Smooth muscle cell (in vitro differentiated cells): ENCODE results near the gene NTM. TPM values are rescaled to one million over a fixed set of nuclear protein-coding genes. Genes with fewer than 3 reads are reported as not detected.

Source experiments
- DNase-seq: peaks from one replicate; lab custom pipeline; 2025; ENCODE audit not compliant: unreplicated experiment; lab: John Stamatoyannopoulos, UW
- H2AFZ ChIP-seq: fragments of 200-600 bp; sonication (generic); 2 replicates; pipeline ENCODE4 v1.6.0; 2016; ENCODE audit warnings: antibody characterized with exemption, low read depth, mild to moderate bottlenecking
- H3F3A ChIP-seq: fragments of 200-600 bp; sonication (generic); 2 replicates; pipeline ENCODE4 v1.6.0; 2017; ENCODE audit warnings: antibody characterized with exemption, low read depth
- H3K27ac ChIP-seq: fragments of 200-600 bp; sonication (generic); 2 replicates; pipeline ENCODE4 v1.5.1; 2016; ENCODE audit warnings: low read depth, mild to moderate bottlenecking
- H3K27me3 ChIP-seq: fragments of 200-600 bp; sonication (generic); 2 replicates; pipeline ENCODE4 v1.6.1; 2016; ENCODE audit warnings: low read depth, mild to moderate bottlenecking
- H3K36me3 ChIP-seq: fragments of 200-600 bp; sonication (generic); 2 replicates; pipeline ENCODE4 v1.5.1; 2016; ENCODE audit warnings: low read depth
- H3K4me1 ChIP-seq: fragments of 200-600 bp; sonication (generic); 2 replicates; pipeline ENCODE4 v1.5.1; 2016; ENCODE audit warnings: low read depth
- H3K4me2 ChIP-seq: fragments of 200-600 bp; sonication (generic); 2 replicates; pipeline ENCODE4 v1.6.0; 2016; ENCODE audit warnings: mild to moderate bottlenecking
- H3K4me3 ChIP-seq: fragments of 200-600 bp; sonication (generic); 2 replicates; pipeline ENCODE4 v1.5.1; 2016; ENCODE audit warnings: mild to moderate bottlenecking
- H3K79me2 ChIP-seq: fragments of 200-600 bp; sonication (generic); 2 replicates; pipeline ENCODE4 v1.6.0; 2016; ENCODE audit warnings: low read depth, mild to moderate bottlenecking
- H3K9ac ChIP-seq: fragments of 200-600 bp; sonication (generic); 2 replicates; pipeline ENCODE4 v1.6.0; 2016; ENCODE audit warnings: low read depth
- H3K9me3 ChIP-seq: fragments of 200-600 bp; sonication (generic); replicated peaks from 2 replicates; pipeline ENCODE4 v1.5.1; 2016; ENCODE audit warnings: low read depth
- H4K20me1 ChIP-seq: fragments of 200-600 bp; sonication (generic); 2 replicates; pipeline ENCODE4 v1.6.0; 2016; ENCODE audit warnings: low read depth
- CTCF ChIP-seq: fragments of 200-600 bp; sonication (generic); IDR thresholded peaks from 2 replicates; pipeline ENCODE4 v1.5.1; 2017; ENCODE audit warnings: borderline replicate concordance, mild to moderate bottlenecking, antibody characterized with exemption; ENCODE audit not compliant: insufficient read depth, poor library complexity, severe bottlenecking
- WGBS: methylation state at CpG from one replicate; pipeline ENCODE4 v1.1.7; 2016; ENCODE audit warnings: low lambda C conversion rate; 5-methylcytosine and 5-hydroxymethylcytosine counted together
- polyA plus RNA-seq: library from polyadenylated mRNA; unstranded; fragments of >200 nt; fragmentation: Nextera tagmentation; extraction: Ambion mirVana; gene quantifications from 2 replicates; pipeline ENCODE4 v1.2.1, GENCODE V29; 2016
- total RNA-seq: library from RNA; depleted of rRNA; stranded (reverse); fragments of >200 nt; gene quantifications from 2 replicates; pipeline ENCODE4 v1.2.3, GENCODE V29; 2014

The NTM gene
- total and polyA plus RNA-seq, 2 experiments from 2014 or later = 68.9 to 123 TPM

GRCh38 chr11:132056689-132057088 lies 686.3 kb downstream of the NTM start:
- H3K4me3 ChIP-seq = no peak overlapping the region
- H3K27ac ChIP-seq = peak overlapping the region; percentile 95
- H3F3A ChIP-seq = peaks cover 14% of the 10 kb centered on the region
- no peak for DNase-seq
- H3K4me2 ChIP-seq = peak overlapping the region; percentile 62
- no peaks in the 10 kb centered on the region for H3K27me3 ChIP-seq
- no peaks in the 10 kb centered on the region for H3K36me3 ChIP-seq
- peak overlapping the region; percentile 39 for H3K9ac ChIP-seq
- TF ChIP-seq CTCF = no peak
- peaks cover 15% of the 10 kb centered on the region for H3K4me1 ChIP-seq
- WGBS = 21% methylated on average over 6 of the region's 6 CpGs
- no peaks in the 10 kb centered on the region for H4K20me1 ChIP-seq
- no peaks in the 10 kb centered on the region for H3K9me3 ChIP-seq
- no peaks in the 10 kb centered on the region for H3K79me2 ChIP-seq
- no peak overlapping the region for H2AFZ ChIP-seq

GRCh38 chr11:132057266-132057665 lies 686.9 kb downstream of the NTM start:
- WGBS = 81% methylated on average over 3 of the region's 3 CpGs

GRCh38 chr11:132058211-132058772 lies 687.9 kb downstream of the NTM start:
- peaks cover 29% of the 10 kb centered on the region for H3K4me1 ChIP-seq
- H3K9me3 ChIP-seq = no peaks in the 10 kb centered on the region
- H3K27ac ChIP-seq = peak overlapping the region; percentile 95
- no peaks in the 10 kb centered on the region for H3K36me3 ChIP-seq
- H3K4me2 ChIP-seq = peak overlapping the region; percentile 67
- DNase-seq = no peak
- H3K4me3 ChIP-seq = no peak overlapping the region
- WGBS = 32% methylated on average over 8 of the region's 8 CpGs
- peaks cover 14% of the 10 kb centered on the region for H3F3A ChIP-seq
- TF ChIP-seq CTCF = no peak
- H2AFZ ChIP-seq = no peak overlapping the region
- peak overlapping the region; percentile 39 for H3K9ac ChIP-seq
- no peaks in the 10 kb centered on the region for H4K20me1 ChIP-seq
- no peaks in the 10 kb centered on the region for H3K79me2 ChIP-seq
- H3K27me3 ChIP-seq = no peaks in the 10 kb centered on the region

More at GRCh38 chr11:132057266-132057665, 686.9 kb downstream of the NTM start:
- DNase-seq = no peak
- peak overlapping the region; percentile 95 for H3K27ac ChIP-seq
- no peaks in the 10 kb centered on the region for H3K79me2 ChIP-seq
- no peak for TF ChIP-seq CTCF
- H3K4me3 ChIP-seq = no peak overlapping the region
- H4K20me1 ChIP-seq = no peaks in the 10 kb centered on the region
- H3K9me3 ChIP-seq = no peaks in the 10 kb centered on the region
- H3F3A ChIP-seq = peaks cover 14% of the 10 kb centered on the region
- peaks cover 19% of the 10 kb centered on the region for H3K4me1 ChIP-seq
- H3K36me3 ChIP-seq = no peaks in the 10 kb centered on the region
- peak overlapping the region; percentile 62 for H3K4me2 ChIP-seq
- H3K9ac ChIP-seq = peak overlapping the region; percentile 39
- H2AFZ ChIP-seq = no peak overlapping the region
- no peaks in the 10 kb centered on the region for H3K27me3 ChIP-seq

- no peak for DNase-seq
- peaks cover 29% of the 10 kb centered on the region for H3K4me1 ChIP-seq
- TF ChIP-seq CTCF = no peak
- no peaks in the 10 kb centered on the region for H4K20me1 ChIP-seq
- H3K4me3 ChIP-seq = no peak overlapping the region
- no peaks in the 10 kb centered on the region for H3K27me3 ChIP-seq
- H2AFZ ChIP-seq = no peak overlapping the region
- no peak overlapping the region for H3K9ac ChIP-seq
- 82% methylated on average over 2 of the region's 2 CpGs for WGBS
- H3K79me2 ChIP-seq = no peaks in the 10 kb centered on the region
- no peaks in the 10 kb centered on the region for H3K9me3 ChIP-seq
- H3K27ac ChIP-seq = peak overlapping the region; percentile 95
- H3K4me2 ChIP-seq = no peak overlapping the region
- H3K36me3 ChIP-seq = no peaks in the 10 kb centered on the region
- H3F3A ChIP-seq = peaks cover 18% of the 10 kb centered on the region
Observed at GRCh38 chr11:132060567-132060966, 690.2 kb downstream of the NTM start.
